CD14-positive monocyte (primary cell): ENCODE results near the gene DYNC1LI2. TPM values are rescaled to one million over a fixed set of nuclear protein-coding genes. Genes with fewer than 3 reads are reported as not detected.

Source experiments
- DNase-seq, 3 donors: peaks; one replicate each; pipeline ENCODE4 v3.0.0-alpha.2; 2011 to 2022
- H2AFZ ChIP-seq: 2 replicates; pipeline ENCODE4 v1.6.0; 2012; ENCODE audit warnings: mild to moderate bottlenecking, low read depth, low read length, inconsistent platforms; ENCODE audit not compliant: insufficient read depth, poor library complexity, severe bottlenecking
- H3K27ac ChIP-seq, 2 donors: 1 replicate in 1 of 2; 2 replicates in 1 of 2; pipeline ENCODE4 v1.5.1; 2012 to 2013; ENCODE audit warnings: low read length in 2 of 2, control low read depth in 1 of 2, inconsistent platforms in 1 of 2, low read depth in 1 of 2, mild to moderate bottlenecking in 1 of 2
- H3K27me3 ChIP-seq, 2 donors: one replicate each; pipeline versions ENCODE4 v1.6.0 to v1.6.1; 2011 to 2013; ENCODE audit warnings: low read length in 2 of 2; ENCODE audit not compliant: control insufficient read depth in 2 of 2, insufficient read depth in 2 of 2
- H3K36me3 ChIP-seq, 2 donors: replicated peaks in 1 of 2; 1 replicate in 1 of 2; 2 replicates in 1 of 2; pipeline versions ENCODE4 v1.5.1 to v1.6.1; 2012 to 2013; ENCODE audit warnings: low read length in 2 of 2, control low read depth in 1 of 2, inconsistent platforms in 1 of 2, mild to moderate bottlenecking in 1 of 2; ENCODE audit not compliant: insufficient read depth in 2 of 2, control insufficient read depth in 1 of 2
- H3K4me1 ChIP-seq, 2 donors: 1 replicate in 1 of 2; 2 replicates in 1 of 2; pipeline versions ENCODE4 v1.5.1 to v1.6.1; 2012 to 2013; ENCODE audit warnings: low read length in 2 of 2, control low read depth in 1 of 2, inconsistent platforms in 1 of 2, mild to moderate bottlenecking in 1 of 2, moderate library complexity in 1 of 2; ENCODE audit not compliant: insufficient read depth in 2 of 2, control insufficient read depth in 1 of 2
- H3K4me2 ChIP-seq: replicated peaks from 2 replicates; pipeline ENCODE3; 2012; ENCODE audit warnings: low read length, moderate library complexity, mild to moderate bottlenecking; ENCODE audit not compliant: poor library complexity, severe bottlenecking; ENCODE audit errors: extremely low read depth
- H3K4me3 ChIP-seq, 3 experiments: fragments of 200-600 bp in 1 of 3; sonication (generic) in 1 of 3; replicated peaks in 1 of 3; 1 replicate in 2 of 3; 2 replicates in 1 of 3; pipeline ENCODE4 v1.5.1; 2011 to 2013; ENCODE audit warnings: low read length in 3 of 3, mild to moderate bottlenecking in 3 of 3, control low read depth in 2 of 3, low read depth in 2 of 3, inconsistent platforms in 1 of 3, moderate library complexity in 1 of 3
- H3K79me2 ChIP-seq: 2 replicates; pipeline ENCODE4 v1.6.0; 2012; ENCODE audit warnings: mild to moderate bottlenecking, control low read depth, inconsistent platforms, low read length, moderate library complexity; ENCODE audit not compliant: insufficient read depth
- H3K9ac ChIP-seq: 2 replicates; pipeline ENCODE4 v1.6.0; 2017; ENCODE audit warnings: low read length, mild to moderate bottlenecking; ENCODE audit not compliant: insufficient read depth, poor library complexity, severe bottlenecking
- H3K9me3 ChIP-seq, 2 donors: replicated peaks in 1 of 2; 1 replicate in 1 of 2; 2 replicates in 1 of 2; pipeline versions ENCODE4 v1.5.1 to v1.6.1; 2012 to 2013; ENCODE audit warnings: low read length in 2 of 2, control low read depth in 1 of 2; ENCODE audit not compliant: control insufficient read depth in 1 of 2, insufficient read depth in 1 of 2
- H4K20me1 ChIP-seq: 2 replicates; pipeline ENCODE4 v1.6.0; 2012; ENCODE audit warnings: mild to moderate bottlenecking, low read length, control low read depth, moderate library complexity; ENCODE audit not compliant: insufficient read depth
- H3K27ac Mint-ChIP-seq, 7 donors: one replicate each; pipeline ENCODE4 v1.8.0; 2020; ENCODE audit warnings: mild to moderate bottlenecking in 7 of 7, mixed read lengths in 7 of 7, moderate library complexity in 6 of 7, inconsistent platforms in 2 of 7
- H3K27me3 Mint-ChIP-seq, 3 donors: one replicate each; pipeline ENCODE4 v1.8.0; 2021 to 2022; ENCODE audit warnings: low read depth in 3 of 3, mild to moderate bottlenecking in 3 of 3, mixed read lengths in 3 of 3, moderate library complexity in 3 of 3, inconsistent platforms in 1 of 3
- H3K36me3 Mint-ChIP-seq, 2 donors: one replicate each; pipeline ENCODE4 v1.8.0; 2020; ENCODE audit warnings: mixed read lengths in 2 of 2, inconsistent platforms in 1 of 2, mild to moderate bottlenecking in 1 of 2
- H3K4me1 Mint-ChIP-seq: one replicate; pipeline ENCODE4 v1.8.0; 2020; ENCODE audit warnings: mild to moderate bottlenecking, mixed read lengths
- H3K4me3 Mint-ChIP-seq, 2 donors: one replicate each; pipeline ENCODE4 v1.8.0; 2020; ENCODE audit warnings: mild to moderate bottlenecking in 2 of 2, mixed read lengths in 2 of 2, moderate library complexity in 1 of 2
- H3K9me3 Mint-ChIP-seq, 7 donors: one replicate each; pipeline ENCODE4 v1.8.0; 2020 to 2022; ENCODE audit warnings: mixed read lengths in 7 of 7, mild to moderate bottlenecking in 6 of 7, moderate library complexity in 6 of 7, inconsistent platforms in 2 of 7
- WGBS: methylation state at CpG from one replicate; pipeline ENCODE4 v1.1.5; 2013; ENCODE audit warnings: missing lambda C conversion rate; ENCODE audit not compliant: insufficient coverage; 5-methylcytosine and 5-hydroxymethylcytosine counted together
- intact Hi-C, 2 donors: fragments of 100-400 bp; cut with micrococcal nuclease; formaldehyde crosslinking; loops; one replicate each; pipeline versions ENCODE4 v1.15.0 to v1.15.1; 2023
- polyA plus RNA-seq, 3 donors: library from polyadenylated mRNA; depleted of rRNA in 1 of 3; unstranded in 2 of 3; stranded (reverse) in 1 of 3; fragments of 300-500 nt in 2 of 3; fragments of >200 nt in 1 of 3; fragmentation: Illumina TruSeq in 2 of 3; gene quantifications; 1 replicate in 2 of 3; 2 replicates in 1 of 3; pipeline ENCODE4 v1.2.3, GENCODE V29; 2012 to 2021
- TF ChIP-seq, protein P1 (sequence below): fragments of 200-600 bp; IDR thresholded peaks from one replicate; pipeline ENCODE4 v1.8.0; 2022; ENCODE audit warnings: antibody characterized with exemption, mild to moderate bottlenecking

The DYNC1LI2 gene
- polyA plus RNA-seq, 3 donors: 14.9 to 125 (median 23.9) TPM

DNA sequence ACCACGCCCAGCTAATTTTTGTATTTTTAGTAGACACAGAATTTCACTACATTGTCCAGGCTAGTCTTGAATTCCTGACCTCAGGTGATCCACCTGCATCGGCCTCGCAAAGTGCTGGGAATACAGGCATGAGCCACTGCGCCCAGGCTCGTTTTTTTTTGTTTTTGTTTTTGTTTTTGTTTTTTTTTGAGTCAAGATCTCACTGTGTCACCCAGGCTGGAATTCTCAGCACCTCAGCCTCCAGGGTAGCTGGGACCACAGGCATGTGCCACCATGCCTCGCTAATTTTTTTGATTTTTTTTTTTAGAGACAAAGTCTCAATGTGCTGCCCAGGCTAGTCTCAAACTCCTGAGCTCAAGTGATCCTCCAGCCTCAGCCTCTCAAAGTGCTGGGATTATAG, 37.3 kb downstream of the DYNC1LI2 start:
- Histone ChIP-seq H3K79me2 (no peaks in the 10 kb centered on the region), H3K27me3 (no peaks in the 10 kb centered on the region), H3K9ac (no peak overlapping the region), H3K27ac (no peak overlapping the region), H3K9me3 (peaks cover 0 to 9% of the 10 kb centered on the region in 2 donors), H3K4me3 (no peak overlapping the region), H3K4me2 (no peak overlapping the region), H2AFZ (no peak overlapping the region), H3K36me3 (peaks cover 3 to 10% of the 10 kb centered on the region in 2 donors), H4K20me1 (no peaks in the 10 kb centered on the region), H3K4me1 (no peaks in the 10 kb centered on the region)
- Mint-ChIP-seq H3K4me3 (no peak overlapping the region), H3K36me3 (peaks cover 6 to 8% of the 10 kb centered on the region in 2 donors), H3K4me1 (peaks cover 4% of the 10 kb centered on the region), H3K27me3 (peaks cover 0 to 7% (median 2%) of the 10 kb centered on the region in 3 donors), H3K9me3 (peaks cover 0 to 7% (median 3%) of the 10 kb centered on the region in 7 donors), H3K27ac (peak overlapping the region in 1 of 7 donors; percentile 12)
- intact Hi-C loops: loop anchor here in 1 of 2 donors (10.0 kb wide), 1 partner anchor 49 kb away; no protein-coding TSS in a partner anchor
- no peak for DNase-seq
- WGBS: 96% methylated on average over 4 of the region's 6 CpGs
- TF ChIP-seq, protein P1, sequence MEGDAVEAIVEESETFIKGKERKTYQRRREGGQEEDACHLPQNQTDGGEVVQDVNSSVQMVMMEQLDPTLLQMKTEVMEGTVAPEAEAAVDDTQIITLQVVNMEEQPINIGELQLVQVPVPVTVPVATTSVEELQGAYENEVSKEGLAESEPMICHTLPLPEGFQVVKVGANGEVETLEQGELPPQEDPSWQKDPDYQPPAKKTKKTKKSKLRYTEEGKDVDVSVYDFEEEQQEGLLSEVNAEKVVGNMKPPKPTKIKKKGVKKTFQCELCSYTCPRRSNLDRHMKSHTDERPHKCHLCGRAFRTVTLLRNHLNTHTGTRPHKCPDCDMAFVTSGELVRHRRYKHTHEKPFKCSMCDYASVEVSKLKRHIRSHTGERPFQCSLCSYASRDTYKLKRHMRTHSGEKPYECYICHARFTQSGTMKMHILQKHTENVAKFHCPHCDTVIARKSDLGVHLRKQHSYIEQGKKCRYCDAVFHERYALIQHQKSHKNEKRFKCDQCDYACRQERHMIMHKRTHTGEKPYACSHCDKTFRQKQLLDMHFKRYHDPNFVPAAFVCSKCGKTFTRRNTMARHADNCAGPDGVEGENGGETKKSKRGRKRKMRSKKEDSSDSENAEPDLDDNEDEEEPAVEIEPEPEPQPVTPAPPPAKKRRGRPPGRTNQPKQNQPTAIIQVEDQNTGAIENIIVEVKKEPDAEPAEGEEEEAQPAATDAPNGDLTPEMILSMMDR: no peak

DNA sequence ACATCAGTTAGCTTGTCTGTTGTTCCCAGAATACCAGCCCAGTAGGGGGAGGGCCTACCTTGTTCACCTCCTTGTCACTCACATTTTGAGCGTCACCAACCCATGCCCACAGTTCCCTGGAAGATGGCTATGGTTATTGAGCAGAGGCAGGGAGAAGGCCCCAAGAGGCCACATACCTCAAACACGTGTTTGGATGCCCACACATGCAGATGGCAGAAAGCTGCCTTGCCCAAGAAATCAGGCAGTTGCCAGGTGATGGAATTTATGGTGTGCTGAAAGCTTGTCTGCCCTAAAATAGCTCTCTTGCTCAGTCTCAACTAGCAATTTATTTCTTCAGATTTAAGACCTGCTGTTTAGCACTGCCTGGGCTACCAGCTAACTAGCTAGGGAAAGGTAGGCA, 38.3 kb downstream of the DYNC1LI2 start:
- H3K4me1 Mint-ChIP-seq: peaks cover 4% of the 10 kb centered on the region
- H3K27me3 ChIP-seq: no peaks in the 10 kb centered on the region
- 100% methylated on average over 1 of the region's 2 CpGs for WGBS
- H2AFZ ChIP-seq: no peak overlapping the region
- H3K4me3 ChIP-seq: no peak overlapping the region
- DNase-seq: no peak
- no peak overlapping the region for H3K4me3 Mint-ChIP-seq
- H3K36me3 Mint-ChIP-seq: peaks cover under 1% of the 10 kb centered on the region in 2 donors
- peaks cover 0 to 2% of the 10 kb centered on the region in 2 donors for H3K36me3 ChIP-seq
- H3K79me2 ChIP-seq: no peaks in the 10 kb centered on the region
- H3K9ac ChIP-seq: no peak overlapping the region
- peaks cover 0 to 9% of the 10 kb centered on the region in 2 donors for H3K9me3 ChIP-seq
- peaks cover 0 to 7% (median 3%) of the 10 kb centered on the region in 7 donors for H3K9me3 Mint-ChIP-seq
- intact Hi-C loops: loop anchor here in 1 of 2 donors (10.0 kb wide), 1 partner anchor 48 kb away; no protein-coding TSS in a partner anchor
- H4K20me1 ChIP-seq: no peaks in the 10 kb centered on the region
- H3K27ac ChIP-seq: no peak overlapping the region
- TF ChIP-seq, protein P1: no peak
- H3K4me2 ChIP-seq: no peak overlapping the region
- peaks cover 0 to 7% (median 2%) of the 10 kb centered on the region in 3 donors for H3K27me3 Mint-ChIP-seq
- peak overlapping the region in 1 of 7 donors; percentile 30 for H3K27ac Mint-ChIP-seq
- H3K4me1 ChIP-seq: no peaks in the 10 kb centered on the region
